IPS-15b (cell line): Measurements from ENCODE around the gene SCEL.

Experiments
- H3K27me3 ChIP-seq: one replicate; pipeline ENCODE4 v1.6.1; 2013; ENCODE audit warnings: low read length; ENCODE audit not compliant: control insufficient read depth, insufficient read depth
- H3K36me3 ChIP-seq: one replicate; pipeline ENCODE4 v1.6.1; 2013; ENCODE audit warnings: low read length; ENCODE audit not compliant: control insufficient read depth, insufficient read depth
- H3K4me1 ChIP-seq: one replicate; pipeline ENCODE4 v1.6.1; 2013; ENCODE audit warnings: mild to moderate bottlenecking, low read length; ENCODE audit not compliant: control insufficient read depth, insufficient read depth
- H3K4me3 ChIP-seq: one replicate; pipeline ENCODE4 v1.5.1; 2013; ENCODE audit warnings: low read depth, low read length
- H3K9ac ChIP-seq: one replicate; pipeline ENCODE4 v1.6.1; 2013; ENCODE audit warnings: low read depth, mild to moderate bottlenecking, low read length
- H3K9me3 ChIP-seq: one replicate; pipeline ENCODE4 v1.6.1; 2013; ENCODE audit warnings: mild to moderate bottlenecking, low read length; ENCODE audit not compliant: control insufficient read depth, insufficient read depth

Gene SCEL

GRCh38 chr13:77535448-77535847 is at the start of gene SCEL:
TSS of gene SCEL (plus strand) at chr13:77535706. CDS start at chr13:77555876, 20,170 bp downstream.
- no peak within 1 kb of the TSS for H3K9ac ChIP-seq
- H3K4me3 ChIP-seq = no peak within 1 kb of the TSS
- H3K27me3 ChIP-seq = no peaks in the 10 kb centered on the region
- H3K9me3 ChIP-seq = no peaks in the 10 kb centered on the region
- H3K4me1 ChIP-seq = no peaks in the 10 kb centered on the region
- H3K36me3 ChIP-seq = no peaks in the 10 kb centered on the region

- Histone ChIP-seq H3K27me3 (no peaks in the 10 kb centered on the region), H3K4me3 (no peak overlapping the region), H3K9ac (no peak overlapping the region), H3K4me1 (no peaks in the 10 kb centered on the region), H3K36me3 (no peaks in the 10 kb centered on the region), H3K9me3 (no peaks in the 10 kb centered on the region)
Measured at GRCh38 chr13:77489566-77490337, 45.8 kb upstream of the SCEL start.

GRCh38 chr13:77492982-77493381 is 42.5 kb upstream of the SCEL start:
- no peak overlapping the region for H3K9ac ChIP-seq
- no peaks in the 10 kb centered on the region for H3K4me1 ChIP-seq
- no peaks in the 10 kb centered on the region for H3K27me3 ChIP-seq
- H3K36me3 ChIP-seq = no peaks in the 10 kb centered on the region
- no peak overlapping the region for H3K4me3 ChIP-seq
- no peaks in the 10 kb centered on the region for H3K9me3 ChIP-seq

GRCh38 chr13:77494226-77494625 is 41.3 kb upstream of the SCEL start:
- Histone ChIP-seq H3K4me3 (no peak overlapping the region), H3K36me3 (no peaks in the 10 kb centered on the region)

GRCh38 chr13:77497350-77497749 is 38.2 kb upstream of the SCEL start:
- H3K4me1 ChIP-seq = no peaks in the 10 kb centered on the region
- H3K9me3 ChIP-seq = no peaks in the 10 kb centered on the region
- H3K27me3 ChIP-seq = no peaks in the 10 kb centered on the region
- H3K9ac ChIP-seq = no peak overlapping the region
- H3K36me3 ChIP-seq = no peaks in the 10 kb centered on the region
- H3K4me3 ChIP-seq = no peak overlapping the region

More at GRCh38 chr13:77494226-77494625, 41.3 kb upstream of the SCEL start:
- H3K4me1 ChIP-seq = no peaks in the 10 kb centered on the region
- no peak overlapping the region for H3K9ac ChIP-seq
- no peaks in the 10 kb centered on the region for H3K27me3 ChIP-seq
- H3K9me3 ChIP-seq = no peaks in the 10 kb centered on the region

- no peak overlapping the region for H3K9ac ChIP-seq
- H3K4me1 ChIP-seq = no peaks in the 10 kb centered on the region
- no peaks in the 10 kb centered on the region for H3K27me3 ChIP-seq
Measured at GRCh38 chr13:77497835-77498234, 37.7 kb upstream of the SCEL start.

GRCh38 chr13:77502104-77502720 is 33.3 kb upstream of the SCEL start:
- Histone ChIP-seq H3K9ac (no peak overlapping the region), H3K36me3 (no peaks in the 10 kb centered on the region), H3K9me3 (no peaks in the 10 kb centered on the region)

More at GRCh38 chr13:77497835-77498234, 37.7 kb upstream of the SCEL start:
- Histone ChIP-seq H3K36me3 (no peaks in the 10 kb centered on the region), H3K4me3 (no peak overlapping the region), H3K9me3 (no peaks in the 10 kb centered on the region)

GRCh38 chr13:77503398-77503797 is 32.1 kb upstream of the SCEL start:
- Histone ChIP-seq H3K36me3 (no peaks in the 10 kb centered on the region), H3K9ac (no peak overlapping the region), H3K4me3 (no peak overlapping the region), H3K9me3 (no peaks in the 10 kb centered on the region), H3K4me1 (no peaks in the 10 kb centered on the region), H3K27me3 (no peaks in the 10 kb centered on the region)

More at GRCh38 chr13:77502104-77502720, 33.3 kb upstream of the SCEL start:
- H3K4me3 ChIP-seq = no peak overlapping the region
- no peaks in the 10 kb centered on the region for H3K4me1 ChIP-seq
- H3K27me3 ChIP-seq = no peaks in the 10 kb centered on the region

GRCh38 chr13:77506874-77507273 is 28.6 kb upstream of the SCEL start:
- Histone ChIP-seq H3K9me3 (no peaks in the 10 kb centered on the region), H3K4me3 (no peak overlapping the region), H3K9ac (no peak overlapping the region), H3K36me3 (no peaks in the 10 kb centered on the region), H3K4me1 (no peaks in the 10 kb centered on the region), H3K27me3 (no peaks in the 10 kb centered on the region)

GRCh38 chr13:77507931-77508776 is 27.4 kb upstream of the SCEL start:
- Histone ChIP-seq H3K36me3 (no peaks in the 10 kb centered on the region), H3K9ac (no peak overlapping the region), H3K4me1 (no peaks in the 10 kb centered on the region), H3K27me3 (no peaks in the 10 kb centered on the region), H3K4me3 (no peak overlapping the region), H3K9me3 (no peaks in the 10 kb centered on the region)

GRCh38 chr13:77508959-77509620 is 26.4 kb upstream of the SCEL start:
- Histone ChIP-seq H3K36me3 (no peaks in the 10 kb centered on the region), H3K9ac (no peak overlapping the region), H3K4me1 (no peaks in the 10 kb centered on the region), H3K9me3 (no peaks in the 10 kb centered on the region), H3K27me3 (no peaks in the 10 kb centered on the region), H3K4me3 (no peak overlapping the region)
